Hepatocyte (in vitro differentiated cells): ENCODE measurements around the gene ABHD13. TPM values are rescaled to one million over a fixed set of nuclear protein-coding genes. Genes with fewer than 3 reads are reported as not detected.

ENCODE experiments used
- DNase-seq: peaks from one replicate; pipeline ENCODE4 v3.0.0-alpha.2; 2016; ENCODE audit warnings: low spot score
- H2AFZ ChIP-seq: fragments of 200-600 bp; sonication (generic); 2 replicates; pipeline ENCODE4 v1.6.0; 2016; ENCODE audit warnings: antibody characterized with exemption, mild to moderate bottlenecking
- H3K27ac ChIP-seq: fragments of 200-600 bp; sonication (generic); 2 replicates; pipeline ENCODE4 v1.5.1; 2016; ENCODE audit warnings: mild to moderate bottlenecking
- H3K27me3 ChIP-seq: fragments of 200-600 bp; sonication (generic); 2 replicates; pipeline ENCODE4 v1.6.1; 2016
- H3K36me3 ChIP-seq: fragments of 200-600 bp; sonication (generic); replicated peaks from 2 replicates; pipeline ENCODE4 v1.5.1; 2016; ENCODE audit warnings: low read depth; ENCODE audit not compliant: insufficient read depth
- H3K4me1 ChIP-seq: fragments of 200-600 bp; sonication (generic); 2 replicates; pipeline ENCODE4 v1.5.1; 2016; ENCODE audit warnings: mild to moderate bottlenecking, moderate library complexity; ENCODE audit not compliant: insufficient read depth
- H3K4me2 ChIP-seq: fragments of 200-600 bp; sonication (generic); 2 replicates; pipeline ENCODE4 v1.6.0; 2016
- H3K4me3 ChIP-seq: fragments of 200-600 bp; sonication (generic); 2 replicates; pipeline ENCODE4 v1.5.1; 2016; ENCODE audit warnings: mild to moderate bottlenecking
- H3K79me2 ChIP-seq: fragments of 200-600 bp; sonication (generic); 2 replicates; pipeline ENCODE4 v1.6.0; 2017; ENCODE audit warnings: mild to moderate bottlenecking
- H3K9me2 ChIP-seq: fragments of 200-600 bp; sonication (generic); replicated peaks from 2 replicates; pipeline ENCODE4 v1.6.0; 2017; ENCODE audit warnings: mild to moderate bottlenecking; ENCODE audit not compliant: insufficient read depth
- H3K9me3 ChIP-seq: fragments of 200-600 bp; sonication (generic); 2 replicates; pipeline ENCODE4 v1.5.1; 2016; ENCODE audit warnings: low read depth, mild to moderate bottlenecking
- H4K20me1 ChIP-seq: fragments of 200-600 bp; sonication (generic); 2 replicates; pipeline ENCODE4 v1.6.0; 2016; ENCODE audit warnings: mild to moderate bottlenecking; ENCODE audit not compliant: insufficient read depth, poor library complexity, severe bottlenecking
- EZH2 ChIP-seq: fragments of 200-600 bp; sonication (generic); IDR thresholded peaks from 2 replicates; pipeline ENCODE4 v1.6.1; 2016; ENCODE audit warnings: antibody characterized with exemption, mild to moderate bottlenecking, borderline replicate concordance
- EZH2phosphoT487 ChIP-seq: fragments of 200-600 bp; sonication (generic); IDR thresholded peaks from one replicate; pipeline ENCODE4 v1.6.1; 2018; ENCODE audit warnings: antibody characterized with exemption, mild to moderate bottlenecking, low read depth, moderate library complexity; ENCODE audit not compliant: unreplicated experiment, severe bottlenecking
- WGBS: methylation state at CpG from one replicate; pipeline ENCODE4 v1.1.6; 2016; ENCODE audit warnings: low lambda C conversion rate; ENCODE audit errors: missing lambda C conversion rate; 5-methylcytosine and 5-hydroxymethylcytosine counted together
- polyA plus RNA-seq: library from polyadenylated mRNA; unstranded; fragments of >200 nt; fragmentation: Nextera tagmentation; extraction: Ambion mirVana; gene quantifications from 2 replicates; pipeline ENCODE4 v1.2.1, GENCODE V29; 2016
- total RNA-seq: library from RNA; depleted of rRNA; stranded (reverse); fragments of >200 nt; gene quantifications from 2 replicates; pipeline ENCODE4 v1.2.3, GENCODE V29; 2014
- TF ChIP-seq, protein P1 (sequence below): fragments of 200-600 bp; sonication (generic); IDR thresholded peaks from 2 replicates; pipeline ENCODE4 v1.5.1; 2016; ENCODE audit warnings: antibody characterized with exemption, mild to moderate bottlenecking; ENCODE audit not compliant: poor library complexity

Gene ABHD13
- total and polyA plus RNA-seq, 2 experiments from 2014 or later, result 8.1 to 17.8 TPM

DNA sequence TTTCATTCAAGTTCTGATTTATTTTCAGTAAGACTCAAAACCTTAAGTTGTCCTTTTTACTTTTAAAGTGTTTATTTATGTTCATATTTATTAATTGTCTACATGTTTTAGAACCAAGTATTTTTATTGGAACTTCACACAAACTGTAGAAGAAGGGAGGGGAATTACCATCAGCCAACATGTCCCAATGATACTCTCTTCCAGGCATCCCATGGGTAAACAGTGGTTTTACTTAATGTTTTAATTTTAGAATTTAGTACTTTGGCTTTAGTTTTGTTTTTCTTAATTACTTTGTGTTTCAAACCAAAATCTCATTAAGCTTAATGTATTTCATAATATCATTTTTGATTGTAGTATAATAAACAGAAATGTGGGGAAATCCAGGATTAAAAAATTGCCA, 56.5 kb downstream of the ABHD13 start:
- no peaks in the 10 kb centered on the region for H3K9me3 ChIP-seq
- TF ChIP-seq EZH2phosphoT487 (no peak), EZH2 (no peak)
- TF ChIP-seq, protein P1, sequence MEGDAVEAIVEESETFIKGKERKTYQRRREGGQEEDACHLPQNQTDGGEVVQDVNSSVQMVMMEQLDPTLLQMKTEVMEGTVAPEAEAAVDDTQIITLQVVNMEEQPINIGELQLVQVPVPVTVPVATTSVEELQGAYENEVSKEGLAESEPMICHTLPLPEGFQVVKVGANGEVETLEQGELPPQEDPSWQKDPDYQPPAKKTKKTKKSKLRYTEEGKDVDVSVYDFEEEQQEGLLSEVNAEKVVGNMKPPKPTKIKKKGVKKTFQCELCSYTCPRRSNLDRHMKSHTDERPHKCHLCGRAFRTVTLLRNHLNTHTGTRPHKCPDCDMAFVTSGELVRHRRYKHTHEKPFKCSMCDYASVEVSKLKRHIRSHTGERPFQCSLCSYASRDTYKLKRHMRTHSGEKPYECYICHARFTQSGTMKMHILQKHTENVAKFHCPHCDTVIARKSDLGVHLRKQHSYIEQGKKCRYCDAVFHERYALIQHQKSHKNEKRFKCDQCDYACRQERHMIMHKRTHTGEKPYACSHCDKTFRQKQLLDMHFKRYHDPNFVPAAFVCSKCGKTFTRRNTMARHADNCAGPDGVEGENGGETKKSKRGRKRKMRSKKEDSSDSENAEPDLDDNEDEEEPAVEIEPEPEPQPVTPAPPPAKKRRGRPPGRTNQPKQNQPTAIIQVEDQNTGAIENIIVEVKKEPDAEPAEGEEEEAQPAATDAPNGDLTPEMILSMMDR, result no peak
- no peak overlapping the region for H3K4me2 ChIP-seq
- H3K79me2 ChIP-seq, result no peaks in the 10 kb centered on the region
- H4K20me1 ChIP-seq, result no peaks in the 10 kb centered on the region
- no peak overlapping the region for H3K27ac ChIP-seq
- H3K4me1 ChIP-seq, result peaks cover 6% of the 10 kb centered on the region
- no peak overlapping the region for H2AFZ ChIP-seq
- no peak overlapping the region for H3K4me3 ChIP-seq
- H3K9me2 ChIP-seq, result no peaks in the 10 kb centered on the region
- no peak for DNase-seq
- no peaks in the 10 kb centered on the region for H3K36me3 ChIP-seq
- H3K27me3 ChIP-seq, result no peaks in the 10 kb centered on the region

DNA sequence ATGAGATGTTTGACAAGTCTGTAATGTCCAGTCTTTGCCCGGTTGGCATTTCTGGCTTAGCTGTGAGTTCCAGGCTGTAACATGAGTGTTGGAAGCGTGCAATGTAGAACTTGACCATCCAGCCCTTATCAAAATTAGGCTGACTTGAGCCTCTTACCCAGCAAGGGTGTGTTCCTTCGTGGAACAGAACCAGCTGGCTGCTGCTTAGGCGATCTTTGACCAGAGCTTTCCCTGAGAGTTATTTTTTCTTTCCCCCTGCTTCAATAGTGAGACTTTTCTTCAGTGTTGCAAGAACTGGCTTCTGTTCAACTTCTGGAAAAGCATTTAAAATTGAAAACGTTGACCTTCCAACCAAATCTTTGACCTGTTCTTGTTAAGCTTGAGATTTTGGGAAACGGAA, 57.9 kb downstream of the ABHD13 start:
- no peaks in the 10 kb centered on the region for H3K9me2 ChIP-seq
- H3K4me1 ChIP-seq, result no peaks in the 10 kb centered on the region
- WGBS, result 78% methylated on average over 6 of the region's 6 CpGs
- H3K4me2 ChIP-seq, result no peak overlapping the region
- no peak for DNase-seq
- H2AFZ ChIP-seq, result no peak overlapping the region
- H3K27ac ChIP-seq, result no peak overlapping the region
- H3K9me3 ChIP-seq, result no peaks in the 10 kb centered on the region
- no peaks in the 10 kb centered on the region for H3K27me3 ChIP-seq
- H3K4me3 ChIP-seq, result no peak overlapping the region
- TF ChIP-seq EZH2, result no peak
- TF ChIP-seq EZH2phosphoT487, result no peak
- TF ChIP-seq, protein P1, result no peak
- no peaks in the 10 kb centered on the region for H3K36me3 ChIP-seq
- no peaks in the 10 kb centered on the region for H3K79me2 ChIP-seq
- no peaks in the 10 kb centered on the region for H4K20me1 ChIP-seq

DNA sequence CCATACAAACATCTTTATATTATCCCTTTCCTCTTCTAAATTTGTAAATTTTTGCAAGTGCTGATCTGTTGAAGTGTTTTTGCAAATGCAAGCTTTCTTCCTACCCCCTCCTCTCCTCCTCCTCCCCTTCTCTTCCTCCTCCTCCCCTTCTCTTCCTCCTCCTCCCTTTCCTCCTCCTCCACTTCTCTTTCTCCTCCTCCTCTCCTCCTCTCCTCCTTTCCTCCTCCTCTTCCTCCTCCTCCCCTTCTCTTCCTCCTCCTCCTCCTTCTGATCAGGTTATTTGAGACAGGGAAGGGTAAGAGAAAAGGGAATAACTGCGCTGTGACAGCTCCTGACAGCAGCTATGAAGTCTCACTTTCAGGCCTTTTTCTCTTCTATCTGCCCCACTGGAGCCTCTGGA, 60.3 kb downstream of the ABHD13 start:
- H2AFZ ChIP-seq, result no peak overlapping the region
- H3K36me3 ChIP-seq, result no peaks in the 10 kb centered on the region
- no peaks in the 10 kb centered on the region for H4K20me1 ChIP-seq
- no peaks in the 10 kb centered on the region for H3K9me2 ChIP-seq
- no peak overlapping the region for H3K4me2 ChIP-seq
- H3K4me3 ChIP-seq, result no peak overlapping the region
- H3K27ac ChIP-seq, result no peak overlapping the region
- H3K27me3 ChIP-seq, result no peaks in the 10 kb centered on the region
- no peak for DNase-seq
- 100% methylated on average over 1 of the region's 1 CpG for WGBS
- no peaks in the 10 kb centered on the region for H3K9me3 ChIP-seq
- no peaks in the 10 kb centered on the region for H3K4me1 ChIP-seq
- TF ChIP-seq, protein P1, result no peak
- TF ChIP-seq EZH2 (no peak), EZH2phosphoT487 (no peak)
- H3K79me2 ChIP-seq, result no peaks in the 10 kb centered on the region

DNA sequence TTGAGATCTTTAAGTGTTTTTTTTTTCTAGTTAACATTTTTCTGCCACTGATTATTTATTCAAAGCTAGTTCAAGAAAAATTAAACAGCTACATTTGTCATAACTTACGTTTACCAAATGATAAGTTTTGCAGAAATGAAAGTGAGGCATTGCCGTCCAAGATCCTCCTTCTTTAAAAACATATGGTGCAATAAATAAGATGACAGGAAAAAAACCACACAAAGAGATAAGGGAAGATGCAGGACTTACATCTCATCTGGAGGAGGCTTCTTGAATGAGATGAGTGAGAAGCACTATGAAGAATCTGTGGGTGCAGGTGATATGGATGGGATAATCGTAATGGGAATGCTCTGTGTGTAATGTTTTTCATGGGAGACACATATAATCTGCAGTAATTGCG, 63.7 kb downstream of the ABHD13 start:
- H3K27me3 ChIP-seq, result no peaks in the 10 kb centered on the region
- H3K4me1 ChIP-seq, result no peaks in the 10 kb centered on the region
- TF ChIP-seq, protein P1, result no peak
- TF ChIP-seq EZH2 (no peak), EZH2phosphoT487 (no peak)
- H2AFZ ChIP-seq, result no peak overlapping the region
- no peaks in the 10 kb centered on the region for H3K36me3 ChIP-seq
- DNase-seq, result no peak
- H3K9me2 ChIP-seq, result no peaks in the 10 kb centered on the region
- H3K27ac ChIP-seq, result no peak overlapping the region
- H4K20me1 ChIP-seq, result no peaks in the 10 kb centered on the region
- H3K4me2 ChIP-seq, result no peak overlapping the region
- no peaks in the 10 kb centered on the region for H3K79me2 ChIP-seq
- WGBS, result 75% methylated on average over 4 of the region's 4 CpGs
- H3K4me3 ChIP-seq, result no peak overlapping the region
- no peaks in the 10 kb centered on the region for H3K9me3 ChIP-seq
